GM21367 (cell line): Measurements from ENCODE around the gene ZSWIM3.
A peak's percentile ranks its signal among the peaks of the same experiment; 100 is the strongest.

Experiments
- ATAC-seq: cut with Tn5 transposase; IDR thresholded peaks from one replicate; pipeline ENCODE4 v1.9.1; 2021; ENCODE audit not compliant: unreplicated experiment

The ZSWIM3 gene

GRCh38 chr20:45832619-45833018 lies 24.8 kb upstream of the ZSWIM3 start:
- ATAC-seq: no peak

GRCh38 chr20:45833030-45833882 lies 24.2 kb upstream of the ZSWIM3 start, which contains the start of gene SNX21:
Gene SNX21, plus strand, starts transcription at chr20:45833799. Its CDS starts 121 bp downstream, at chr20:45833920.
- ATAC-seq: no peak

GRCh38 chr20:45833883-45834796 lies 23.3 kb upstream of the ZSWIM3 start:
- ATAC-seq: no peak

- no peak for ATAC-seq
Measured at GRCh38 chr20:45834797-45835161, 22.6 kb upstream of the ZSWIM3 start.

- no peak for ATAC-seq
Measured at GRCh38 chr20:45835329-45835765, 22.1 kb upstream of the ZSWIM3 start.

- ATAC-seq: no peak
Measured at GRCh38 chr20:45835825-45836224, 21.6 kb upstream of the ZSWIM3 start.

- no peak for ATAC-seq
Measured at GRCh38 chr20:45836841-45837240, 20.6 kb upstream of the ZSWIM3 start.

- ATAC-seq: no peak
Measured at GRCh38 chr20:45840700-45841198, 16.7 kb upstream of the ZSWIM3 start.

GRCh38 chr20:45841407-45842129 lies 15.8 kb upstream of the ZSWIM3 start:
- ATAC-seq: no peak

- peak; percentile 60 for ATAC-seq
Measured at GRCh38 chr20:45842169-45842812, 15.1 kb upstream of the ZSWIM3 start.

- ATAC-seq: no peak
Measured at GRCh38 chr20:45843506-45843905, 13.9 kb upstream of the ZSWIM3 start.

GRCh38 chr20:45845452-45845851 lies 12.0 kb upstream of the ZSWIM3 start:
- ATAC-seq: no peak

GRCh38 chr20:45848421-45848820 lies 9.0 kb upstream of the ZSWIM3 start:
- no peak for ATAC-seq

- ATAC-seq: no peak
Measured at GRCh38 chr20:45848969-45849582, 8.3 kb upstream of the ZSWIM3 start.

- no peak for ATAC-seq
Measured at GRCh38 chr20:45850238-45850637, 7.2 kb upstream of the ZSWIM3 start.

- no peak for ATAC-seq
Measured at GRCh38 chr20:45850926-45851325, 6.5 kb upstream of the ZSWIM3 start.

- ATAC-seq: no peak
Measured at GRCh38 chr20:45851501-45851900, 5.9 kb upstream of the ZSWIM3 start.

GRCh38 chr20:45852326-45852725 lies 5.1 kb upstream of the ZSWIM3 start:
- ATAC-seq: no peak

- no peak for ATAC-seq
Measured at GRCh38 chr20:45853484-45853883, 3.9 kb upstream of the ZSWIM3 start.

- peak; percentile 21 for ATAC-seq
Measured at GRCh38 chr20:45857882-45858216, 435 bp downstream of the ZSWIM3 start.
